Loucy (cell line): ENCODE measurements around the gene PLS3.

Source experiments
- CTCF ChIP-seq: fragments of 200-600 bp; sonication (generic); conservative IDR thresholded peaks from 2 replicates; pipeline ENCODE4 v1.5.1; 2014; ENCODE audit warnings: mild to moderate bottlenecking, antibody characterized with exemption, low read length
- EZH2phosphoT487 ChIP-seq: fragments of 200-600 bp; IDR thresholded peaks from 2 replicates; pipeline ENCODE4 v1.6.1; 2018; ENCODE audit warnings: antibody characterized with exemption, mild to moderate bottlenecking, moderate library complexity, borderline replicate concordance

GRCh38 chrX:115533485-115533884 lies 27.5 kb upstream of the PLS3 start:
- TF ChIP-seq CTCF (no peak), EZH2phosphoT487 (no peak)
